Hepatic stellate cell (primary cell): Measurements from ENCODE around the gene LEUTX.
"Not testable (repeated sequence)": the region's sequence is repeated elsewhere in the genome, so short reads cannot be mapped to it uniquely, and the experiment has no call there.

Source experiments
- DNase-seq: peaks from one replicate; pipeline ENCODE4 v3.0.0; 2011; ENCODE audit warnings: low spot score

Gene LEUTX

GRCh38 chr19:39780894-39781293 is 2.2 kb downstream of the LEUTX start:
- no peak for DNase-seq

DNA sequence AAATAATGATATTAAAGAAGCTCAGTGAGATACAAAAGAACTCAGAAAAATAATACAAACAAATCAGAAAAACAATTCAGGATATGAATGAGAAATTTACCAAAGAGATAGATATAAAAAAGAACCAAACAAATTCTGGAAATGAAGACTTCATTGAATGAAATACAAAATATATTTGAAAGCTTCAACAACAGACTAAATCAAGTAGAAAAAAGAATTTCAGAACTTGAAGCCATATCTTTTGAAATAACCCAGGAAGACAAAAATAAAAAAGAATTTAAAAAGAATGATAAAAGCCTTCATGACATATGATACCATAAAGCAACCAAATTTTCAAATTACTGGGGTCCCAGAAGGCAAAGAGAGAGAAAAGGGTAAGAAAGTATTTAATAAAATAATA is 9.6 kb downstream of the LEUTX start:
- DNase-seq = no peak

GRCh38 chr19:39792999-39793546 is 14.4 kb downstream of the LEUTX start:
- DNase-seq = peak; percentile 90

DNA sequence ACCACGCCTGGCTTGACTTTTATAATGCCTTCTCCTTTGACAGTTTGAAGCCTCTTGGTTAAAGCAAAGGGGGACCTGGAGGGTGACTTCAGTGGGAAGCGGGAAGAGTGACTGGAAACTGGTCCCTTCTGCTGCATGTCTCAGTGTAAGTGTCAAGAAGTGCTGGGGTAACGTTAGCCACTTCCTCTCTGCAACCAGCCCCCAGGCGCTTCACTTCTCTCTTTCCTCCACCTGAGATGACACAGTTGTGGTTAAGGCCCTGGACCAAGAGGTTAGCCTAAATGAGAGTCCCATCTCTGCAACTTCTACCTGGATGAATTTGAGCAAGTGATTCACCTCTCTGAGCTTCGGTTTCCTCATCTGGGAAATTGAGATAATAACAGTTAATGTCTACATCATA is 16.3 kb downstream of the LEUTX start:
- DNase-seq = no peak

- DNase-seq = no peak
Measured at GRCh38 chr19:39796000-39796498, 17.4 kb downstream of the LEUTX start.

DNA sequence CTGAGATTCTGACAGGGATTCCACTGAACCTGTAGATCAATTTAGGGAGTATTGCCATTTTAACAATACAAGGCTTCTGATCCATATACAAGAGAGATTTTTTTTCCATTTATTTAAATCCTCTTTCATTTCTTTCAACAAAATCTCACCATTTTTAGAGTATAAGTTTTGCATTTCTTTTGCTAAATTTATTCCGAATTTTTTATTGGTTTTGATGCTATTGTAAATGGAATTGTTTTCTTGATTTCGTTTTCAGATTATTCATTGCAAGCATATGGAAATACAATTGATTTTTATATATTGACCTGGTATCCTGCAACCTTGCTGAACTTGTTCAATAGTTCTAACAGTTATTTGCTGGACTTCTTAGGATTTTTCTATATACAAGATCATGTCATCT is 18.4 kb downstream of the LEUTX start:
- no peak for DNase-seq

DNA sequence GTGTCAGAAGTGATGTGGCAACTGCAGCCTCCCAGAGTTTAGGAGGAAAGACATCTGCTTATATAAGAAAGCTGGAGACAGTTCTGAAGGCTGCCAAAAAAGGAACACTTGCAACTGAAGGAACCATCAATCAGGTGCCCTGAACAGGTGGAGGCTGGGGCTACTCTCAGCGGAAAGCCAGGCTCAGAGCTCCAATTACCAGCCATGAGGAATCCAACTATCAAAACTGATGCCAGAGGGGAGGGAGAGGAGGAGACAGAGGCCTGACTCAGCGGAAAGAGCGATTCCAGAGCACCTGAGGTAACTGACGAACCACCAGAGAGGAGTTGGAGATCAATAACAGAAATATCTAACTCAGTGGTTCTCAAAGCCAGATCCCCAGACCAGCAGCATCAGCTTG is 24.3 kb downstream of the LEUTX start:
- DNase-seq = no peak

GRCh38 chr19:39805104-39805503 is 26.4 kb downstream of the LEUTX start:
- DNase-seq = no peak

GRCh38 chr19:39807846-39808364 is 29.3 kb downstream of the LEUTX start:
- DNase-seq = no peak

DNA sequence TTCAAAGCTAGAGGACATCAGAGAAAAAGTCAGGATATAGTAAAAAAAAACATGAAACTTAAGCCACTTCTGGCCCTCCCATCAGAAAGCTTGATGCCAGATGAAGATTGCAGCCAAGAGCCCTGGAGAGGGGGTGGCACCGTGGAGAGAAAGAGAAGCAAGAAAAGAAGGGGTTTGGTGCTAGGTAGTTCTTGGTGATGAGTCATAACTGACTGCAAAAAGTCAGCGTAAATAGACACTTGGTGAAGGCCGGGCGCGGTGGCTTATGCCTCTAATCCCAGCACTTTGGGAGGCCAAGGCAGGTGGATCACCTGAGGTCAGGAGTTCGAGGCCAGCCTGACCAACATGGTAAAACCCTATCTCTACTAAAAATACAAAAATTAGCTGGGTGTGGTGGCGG is 30.0 kb downstream of the LEUTX start:
- not testable (repeated sequence) for DNase-seq

GRCh38 chr19:39809368-39809767 is 30.7 kb downstream of the LEUTX start:
- DNase-seq = no peak

DNA sequence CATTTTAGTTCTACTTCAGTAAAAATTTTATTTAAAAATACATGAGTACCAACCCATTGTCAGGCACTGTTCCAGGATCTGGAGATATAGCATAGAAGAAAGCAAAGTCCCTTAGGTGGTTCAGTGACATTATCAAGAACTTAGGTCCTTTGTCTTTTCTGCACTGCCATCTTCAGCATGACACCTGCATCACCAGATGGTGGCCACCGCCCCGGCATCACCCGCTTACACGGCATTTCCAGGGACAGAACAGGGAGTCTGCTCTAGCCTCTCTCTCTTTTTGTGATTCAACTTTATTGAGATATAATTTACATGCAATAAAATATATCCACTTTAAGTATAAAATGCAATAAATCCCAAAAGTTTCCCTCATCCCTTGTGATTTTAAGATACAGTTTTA is 31.8 kb downstream of the LEUTX start:
- no peak for DNase-seq

DNA sequence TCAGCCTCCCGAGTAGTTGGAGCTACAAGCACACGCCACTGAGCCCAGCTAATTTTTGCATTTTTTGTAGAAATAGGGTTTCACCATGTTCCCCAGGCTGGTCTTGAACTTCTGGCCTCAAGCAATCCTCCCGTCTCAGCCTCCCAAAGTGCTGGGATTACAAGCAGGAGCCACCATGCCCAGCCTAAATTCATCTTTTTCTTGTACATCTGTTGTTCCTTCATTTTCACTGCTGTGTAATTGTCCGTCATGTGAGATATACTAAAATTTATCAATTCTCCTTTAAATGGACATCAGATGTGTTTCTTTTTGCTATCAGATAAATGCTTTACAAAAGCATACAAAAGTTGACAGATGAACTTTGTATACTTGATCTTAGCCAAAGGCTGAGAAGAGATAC is 32.4 kb downstream of the LEUTX start:
- no peak for DNase-seq

DNA sequence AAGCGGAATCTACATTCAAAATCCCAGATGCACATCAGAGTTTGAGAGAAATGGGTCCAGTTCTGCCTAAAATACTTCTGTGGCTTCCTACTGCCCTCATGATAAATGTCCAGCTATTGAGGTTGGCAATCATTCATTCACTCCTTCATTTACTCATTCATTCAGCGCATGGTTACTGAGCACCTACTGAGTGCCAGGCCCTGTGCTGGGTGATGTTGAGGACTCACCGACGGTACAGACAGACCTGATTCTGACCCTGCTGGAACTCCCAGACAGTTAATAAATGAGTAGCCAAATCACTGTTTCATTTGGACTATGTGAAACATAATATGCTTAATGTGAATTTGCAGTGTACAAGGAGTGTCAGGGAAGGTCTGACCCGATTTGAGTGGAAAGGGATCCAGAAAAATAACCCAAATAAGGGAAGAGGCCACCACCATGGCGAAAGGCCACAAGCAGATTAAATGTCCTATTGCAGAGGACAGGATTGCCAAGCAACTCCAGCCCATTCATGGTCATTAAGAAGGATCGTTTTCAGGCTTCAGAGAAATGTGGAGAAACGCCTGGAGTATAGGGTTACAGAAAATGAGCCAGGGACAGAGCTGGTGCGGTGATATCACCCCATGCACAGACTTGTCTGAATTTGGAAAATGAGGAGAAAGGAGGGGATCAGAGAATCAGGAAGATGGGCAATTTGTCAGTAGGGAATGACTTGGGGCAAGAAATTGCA is 34.8 kb downstream of the LEUTX start:
- no peak for DNase-seq

GRCh38 chr19:39814111-39814510 is 35.5 kb downstream of the LEUTX start:
- not testable (repeated sequence) for DNase-seq

DNA sequence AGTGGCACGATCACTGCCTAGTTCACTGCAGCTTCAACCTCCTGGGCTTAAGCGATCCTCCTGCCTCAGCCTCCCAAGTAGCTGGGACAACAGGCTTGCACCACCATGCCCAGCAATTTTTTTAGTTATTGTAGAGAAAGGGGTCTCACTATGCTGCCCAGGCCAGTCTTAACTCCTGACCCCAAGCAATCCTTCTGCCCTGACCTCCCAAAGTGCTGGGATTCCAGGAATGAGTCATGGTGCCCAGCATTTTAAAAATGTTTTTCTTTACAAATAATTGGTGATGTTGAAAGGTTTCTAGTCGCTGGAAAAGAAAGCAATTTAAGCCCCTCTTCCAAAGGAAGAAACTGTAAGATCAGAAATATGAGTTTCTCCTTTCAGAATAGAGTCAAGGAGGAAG is 35.9 kb downstream of the LEUTX start:
- DNase-seq = no peak

GRCh38 chr19:39816287-39817048 is 37.8 kb downstream of the LEUTX start:
- no peak for DNase-seq

DNA sequence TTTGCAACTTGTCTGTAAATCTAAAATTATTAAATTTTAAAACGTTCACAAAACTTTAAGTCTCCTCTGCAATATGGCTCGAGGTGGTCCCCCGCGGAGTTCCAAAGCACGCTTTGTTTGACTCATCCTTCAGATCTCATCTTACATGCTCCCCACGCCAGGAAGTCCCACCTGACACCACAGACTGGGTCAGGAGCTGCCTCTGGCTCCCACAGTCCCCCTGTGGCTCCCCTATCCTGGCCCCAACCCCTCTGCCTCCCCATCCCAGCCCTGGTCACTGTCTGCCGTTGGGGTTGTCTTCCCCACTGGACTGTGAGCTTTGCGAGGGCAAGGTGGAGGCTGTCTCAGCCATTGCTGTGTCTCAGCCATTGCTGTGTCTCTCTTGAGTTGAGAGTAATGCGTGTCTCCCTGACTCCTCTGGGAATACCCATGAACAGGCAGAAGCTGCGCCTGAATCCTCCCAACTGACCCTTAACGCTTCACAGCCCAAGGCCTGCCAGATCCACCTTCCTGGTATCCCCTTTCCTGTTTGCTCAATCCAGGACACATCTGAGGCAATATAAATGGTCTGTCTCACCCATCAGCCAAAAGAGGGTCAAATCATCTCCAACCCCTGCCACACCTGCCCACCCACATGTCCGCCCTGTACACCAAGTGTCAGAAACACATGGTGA is 39.4 kb downstream of the LEUTX start:
- DNase-seq = no peak

DNA sequence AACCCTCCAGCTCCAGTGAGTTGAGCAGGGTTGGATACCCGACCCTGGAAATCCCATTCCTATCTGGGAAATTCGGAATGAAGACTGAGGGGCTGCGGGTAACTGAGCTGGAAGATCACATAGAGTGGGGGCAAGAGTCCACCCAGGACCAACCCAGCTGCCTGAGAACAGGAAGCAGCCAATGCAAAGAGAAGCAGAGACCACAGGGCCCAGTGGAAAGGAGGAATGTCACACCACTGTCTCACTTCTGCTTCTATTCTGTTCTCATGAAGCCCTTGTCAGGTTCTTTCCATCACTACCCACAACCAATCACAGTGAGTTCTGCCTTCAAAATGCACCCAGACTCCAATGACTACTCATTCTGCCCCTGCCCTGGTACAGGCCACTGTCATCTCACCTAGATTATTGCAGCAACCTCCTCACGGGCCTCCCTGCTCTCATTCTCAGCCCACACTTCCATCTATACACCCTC is 40.0 kb downstream of the LEUTX start:
- DNase-seq = no peak

DNA sequence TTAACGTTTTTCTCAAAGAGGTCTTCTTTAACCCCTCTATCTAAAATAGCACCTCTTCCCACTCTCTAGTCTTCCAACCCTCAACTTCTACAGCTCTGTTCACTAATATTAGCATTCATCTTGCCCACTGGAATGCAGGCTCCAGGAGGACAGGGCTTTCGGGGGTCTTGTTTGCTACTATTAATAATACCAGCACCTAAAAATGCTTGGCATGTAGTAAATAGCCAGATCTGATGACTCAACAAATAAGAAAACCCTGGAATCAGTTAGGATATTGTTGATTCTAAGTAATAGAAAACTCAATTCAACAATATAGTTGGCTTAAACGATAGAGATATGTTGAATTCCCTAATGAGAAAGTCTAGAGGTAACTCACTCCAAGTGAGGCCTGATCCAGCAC is 41.1 kb downstream of the LEUTX start:
- no peak for DNase-seq

GRCh38 chr19:39820696-39821095 is 42.0 kb downstream of the LEUTX start:
- DNase-seq = no peak

GRCh38 chr19:39823686-39824085 is 45.0 kb downstream of the LEUTX start:
- no peak for DNase-seq
